Measurements from ENCODE around the gene ARHGAP26.

Gene ARHGAP26

GRCh38 chr5:143047091-143047490, 276.9 kb downstream of the ARHGAP26 start:
- H3K27ac ChIP-seq, result no peak overlapping the region
- no peaks in the 10 kb centered on the region for H3K27me3 ChIP-seq
- H3K4me3 ChIP-seq, result no peak overlapping the region
- H3K4me1 ChIP-seq, result peaks cover 0 to 18% (median 10%) of the 10 kb centered on the region in 4 donors
- intact Hi-C loops (cut with DNase I; ENCODE audit: low total_unique reads), result no loop called here
- no peak for DNase-seq
- H3K9me3 ChIP-seq, result no peaks in the 10 kb centered on the region
- no peak for TF ChIP-seq CTCF (IDR thresholded peaks at IDR 0.05)
- H3K36me3 ChIP-seq, result peaks cover 0 to 15% (median 0%) of the 10 kb centered on the region in 3 donors

- no peak for TF ChIP-seq CTCF (IDR thresholded peaks at IDR 0.05)
- peaks cover 0 to 9% (median 8%) of the 10 kb centered on the region in 3 donors for H3K36me3 ChIP-seq
- no peaks in the 10 kb centered on the region for H3K27me3 ChIP-seq
- H3K4me1 ChIP-seq, result peaks cover 0 to 15% (median 8%) of the 10 kb centered on the region in 4 donors
- no peak overlapping the region for H3K27ac ChIP-seq
- H3K4me3 ChIP-seq, result no peak overlapping the region
- intact Hi-C loops (cut with DNase I; ENCODE audit: low total_unique reads), result no loop called here
- no peak for DNase-seq
- no peaks in the 10 kb centered on the region for H3K9me3 ChIP-seq
Measured at GRCh38 chr5:143050183-143050582, 280.0 kb downstream of the ARHGAP26 start.

- no peak overlapping the region for H3K4me3 ChIP-seq
- no peaks in the 10 kb centered on the region for H3K9me3 ChIP-seq
- no peak for TF ChIP-seq CTCF (IDR thresholded peaks at IDR 0.05)
- H3K27ac ChIP-seq, result peak overlapping the region; percentile 9 to 37
- peaks cover 0 to 12% (median 8%) of the 10 kb centered on the region in 3 donors for H3K36me3 ChIP-seq
- intact Hi-C loops (cut with DNase I; ENCODE audit: low total_unique reads), result no loop called here
- H3K4me1 ChIP-seq, result peaks cover 0 to 15% (median 8%) of the 10 kb centered on the region in 4 donors
- no peak for DNase-seq
- no peaks in the 10 kb centered on the region for H3K27me3 ChIP-seq
Measured at GRCh38 chr5:143051244-143052058, 281.3 kb downstream of the ARHGAP26 start.

- no peak for TF ChIP-seq CTCF (IDR thresholded peaks at IDR 0.05)
- Histone ChIP-seq H3K9me3 (no peaks in the 10 kb centered on the region), H3K4me1 (peaks cover 0 to 15% (median 8%) of the 10 kb centered on the region in 4 donors), H3K27me3 (no peaks in the 10 kb centered on the region), H3K4me3 (no peak overlapping the region), H3K36me3 (peaks cover 0 to 28% (median 8%) of the 10 kb centered on the region in 3 donors), H3K27ac (no peak overlapping the region)
- intact Hi-C loops (cut with DNase I; ENCODE audit: low total_unique reads), result no loop called here
- DNase-seq, result no peak
Measured at GRCh38 chr5:143052967-143053682, 282.9 kb downstream of the ARHGAP26 start.

- no peak for DNase-seq
- no peak overlapping the region for H3K27ac ChIP-seq
Measured at GRCh38 chr5:143053780-143054179, 283.6 kb downstream of the ARHGAP26 start.

More at GRCh38 chr5:143053780-143054179, 283.6 kb downstream of the ARHGAP26 start:
- H3K4me3 ChIP-seq, result no peak overlapping the region
- H3K36me3 ChIP-seq, result peaks cover 0 to 33% (median 8%) of the 10 kb centered on the region in 3 donors
- H3K4me1 ChIP-seq, result peaks cover 0 to 15% (median 8%) of the 10 kb centered on the region in 4 donors
- intact Hi-C loops (cut with DNase I; ENCODE audit: low total_unique reads), result no loop called here
- TF ChIP-seq CTCF (IDR thresholded peaks at IDR 0.05), result no peak
- H3K9me3 ChIP-seq, result no peaks in the 10 kb centered on the region
- H3K27me3 ChIP-seq, result no peaks in the 10 kb centered on the region
